ENCODE measurements around the gene ADAMTS12.

GRCh38 chr5:33538201-33538600 lies 353.6 kb downstream of the ADAMTS12 start:
- TF ChIP-seq ZFP30 (CRISPR knock-in tag; IDR thresholded peaks at IDR 0.05) (no peak), PPARA (CRISPR knock-in tag; IDR thresholded peaks at IDR 0.05; ENCODE audit: borderline replicate concordance) (no peak), CSDC2 (CRISPR knock-in tag; IDR thresholded peaks at IDR 0.05) (no peak), PATZ1 (CRISPR knock-in tag; IDR thresholded peaks at IDR 0.05; ENCODE audit: borderline replicate concordance) (no peak), TOX (CRISPR knock-in tag; IDR thresholded peaks at IDR 0.05; ENCODE audit: borderline replicate concordance) (no peak), ESRRG (CRISPR knock-in tag; IDR thresholded peaks at IDR 0.05) (no peak), GLIS3 (CRISPR knock-in tag; IDR thresholded peaks at IDR 0.05) (no peak), CREB5 (CRISPR knock-in tag; IDR thresholded peaks at IDR 0.05; ENCODE audit: low read depth) (no peak), ARNTL (CRISPR knock-in tag; IDR thresholded peaks at IDR 0.05; ENCODE audit: borderline replicate concordance, low read depth) (no peak), ISL1 (CRISPR knock-in tag; IDR thresholded peaks at IDR 0.05) (no peak), ZNF565 (CRISPR knock-in tag; conservative IDR thresholded peaks at IDR 0.05; ENCODE audit: low read depth) (no peak), TCF4 (CRISPR knock-in tag; IDR thresholded peaks at IDR 0.05; ENCODE audit: borderline replicate concordance) (no peak)
- TF ChIP-seq, protein P1, sequence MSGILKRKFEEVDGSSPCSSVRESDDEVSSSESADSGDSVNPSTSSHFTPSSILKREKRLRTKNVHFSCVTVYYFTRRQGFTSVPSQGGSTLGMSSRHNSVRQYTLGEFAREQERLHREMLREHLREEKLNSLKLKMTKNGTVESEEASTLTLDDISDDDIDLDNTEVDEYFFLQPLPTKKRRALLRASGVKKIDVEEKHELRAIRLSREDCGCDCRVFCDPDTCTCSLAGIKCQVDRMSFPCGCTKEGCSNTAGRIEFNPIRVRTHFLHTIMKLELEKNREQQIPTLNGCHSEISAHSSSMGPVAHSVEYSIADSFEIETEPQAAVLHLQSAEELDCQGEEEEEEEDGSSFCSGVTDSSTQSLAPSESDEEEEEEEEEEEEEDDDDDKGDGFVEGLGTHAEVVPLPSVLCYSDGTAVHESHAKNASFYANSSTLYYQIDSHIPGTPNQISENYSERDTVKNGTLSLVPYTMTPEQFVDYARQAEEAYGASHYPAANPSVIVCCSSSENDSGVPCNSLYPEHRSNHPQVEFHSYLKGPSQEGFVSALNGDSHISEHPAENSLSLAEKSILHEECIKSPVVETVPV (CRISPR knock-in tag; IDR thresholded peaks at IDR 0.05) = no peak
- TF ChIP-seq, protein P2, sequence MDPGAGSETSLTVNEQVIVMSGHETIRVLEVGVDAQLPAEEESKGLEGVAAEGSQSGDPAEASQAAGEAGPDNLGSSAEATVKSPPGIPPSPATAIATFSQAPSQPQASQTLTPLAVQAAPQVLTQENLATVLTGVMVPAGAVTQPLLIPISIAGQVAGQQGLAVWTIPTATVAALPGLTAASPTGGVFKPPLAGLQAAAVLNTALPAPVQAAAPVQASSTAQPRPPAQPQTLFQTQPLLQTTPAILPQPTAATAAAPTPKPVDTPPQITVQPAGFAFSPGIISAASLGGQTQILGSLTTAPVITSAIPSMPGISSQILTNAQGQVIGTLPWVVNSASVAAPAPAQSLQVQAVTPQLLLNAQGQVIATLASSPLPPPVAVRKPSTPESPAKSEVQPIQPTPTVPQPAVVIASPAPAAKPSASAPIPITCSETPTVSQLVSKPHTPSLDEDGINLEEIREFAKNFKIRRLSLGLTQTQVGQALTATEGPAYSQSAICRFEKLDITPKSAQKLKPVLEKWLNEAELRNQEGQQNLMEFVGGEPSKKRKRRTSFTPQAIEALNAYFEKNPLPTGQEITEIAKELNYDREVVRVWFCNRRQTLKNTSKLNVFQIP (CRISPR knock-in tag; IDR thresholded peaks at IDR 0.05; ENCODE audit: borderline replicate concordance, low read depth) = no peak

All from SK-N-SH treated with all-trans-retinoic acid at 6 μM for 48 hours (cell line).